PC-3 (cell line): Measurements from ENCODE around the gene SEC14L1. TPM values are rescaled to one million over a fixed set of nuclear protein-coding genes. Genes with fewer than 3 reads are reported as not detected.
"Not testable (repeated sequence)": the region's sequence is repeated elsewhere in the genome, so short reads cannot be mapped to it uniquely, and the experiment has no call there.

Experiments used
- ATAC-seq: fragments of 200-7000 bp; cut with Tn5 transposase; 2 replicates; pipeline ENCODE4 v1.9.1; 2020; ENCODE audit warnings: mild to moderate bottlenecking, moderate library complexity
- BruUV-seq: library from RNA; stranded (reverse); fragments of 400-500 nt; replicated peaks from 2 replicates; lab custom pipeline; 2021; lab: Mats Ljungman, UMichigan
- CTCF ChIA-PET: fragments of 300-600 bp; sonication (Branson Sonifier 250); formaldehyde crosslinking; loops from one replicate; lab custom pipeline; 2022; ENCODE audit warnings: antibody characterized with exemption; lab: Charles Lee
- POLR2A ChIA-PET: fragments of 300-600 bp; sonication (Branson Sonifier 250); formaldehyde crosslinking; loops from one replicate; lab custom pipeline; 2022; ENCODE audit warnings: antibody characterized with exemption; ENCODE audit not compliant: unreplicated experiment; lab: Charles Lee
- DNase-seq: peaks from one replicate; pipeline ENCODE4 v3.0.0-alpha.2; 2015
- H2AFZ ChIP-seq: fragments of 300-600 bp; sonication (generic); 2 replicates; pipeline ENCODE4 v1.6.0; 2016; ENCODE audit warnings: antibody characterized with exemption, low read length
- H3F3A ChIP-seq: fragments of 300-600 bp; sonication (generic); one replicate; pipeline ENCODE4 v1.6.0; 2017; ENCODE audit warnings: antibody characterized with exemption, low read length, control low read depth, mild to moderate bottlenecking; ENCODE audit not compliant: unreplicated experiment
- H3K27ac ChIP-seq: fragments of 300-600 bp; sonication (generic); 2 replicates; pipeline ENCODE4 v1.5.1; 2016; ENCODE audit warnings: mild to moderate bottlenecking, low read length
- H3K27me3 ChIP-seq: fragments of 300-600 bp; sonication (generic); 2 replicates; pipeline ENCODE4 v1.6.1; 2016; ENCODE audit warnings: low read length, mixed read lengths
- H3K36me3 ChIP-seq: fragments of 300-600 bp; sonication (generic); 2 replicates; pipeline ENCODE4 v1.6.1; 2016; ENCODE audit warnings: low read depth, mixed run types, low read length, mixed read lengths
- H3K4me1 ChIP-seq: fragments of 300-600 bp; sonication (generic); 2 replicates; pipeline ENCODE4 v1.5.1; 2016; ENCODE audit warnings: low read length; ENCODE audit not compliant: insufficient read depth
- H3K4me2 ChIP-seq: fragments of 300-600 bp; sonication (generic); 2 replicates; pipeline ENCODE4 v1.6.0; 2016; ENCODE audit warnings: low read length
- H3K4me3 ChIP-seq: fragments of 300-600 bp; sonication (generic); 2 replicates; pipeline ENCODE4 v1.5.1; 2016; ENCODE audit warnings: mild to moderate bottlenecking, low read length, mixed read lengths
- H3K79me2 ChIP-seq: fragments of 300-600 bp; sonication (generic); 2 replicates; pipeline ENCODE4 v1.6.1; 2017; ENCODE audit warnings: low read length, mixed read lengths
- H3K9ac ChIP-seq: fragments of 300-600 bp; sonication (generic); 2 replicates; pipeline ENCODE4 v1.6.0; 2016; ENCODE audit warnings: mild to moderate bottlenecking, low read length
- H3K9me2 ChIP-seq: fragments of 300-600 bp; sonication (generic); replicated peaks from 2 replicates; pipeline ENCODE4 v1.6.1; 2016; ENCODE audit warnings: mixed run types, low read length, mixed read lengths
- H3K9me3 ChIP-seq: fragments of 300-600 bp; sonication (generic); 2 replicates; pipeline ENCODE4 v1.6.1; 2016; ENCODE audit warnings: low read length, mixed read lengths
- H4K20me1 ChIP-seq: fragments of 300-600 bp; sonication (generic); 2 replicates; pipeline ENCODE4 v1.6.1; 2016; ENCODE audit warnings: low read length, mixed read lengths
- CTCF ChIP-seq: fragments of 300-600 bp; sonication (generic); conservative IDR thresholded peaks from 2 replicates; pipeline ENCODE4 v1.5.1; 2017; ENCODE audit warnings: antibody characterized with exemption, low read depth, mild to moderate bottlenecking, low read length
- EZH2 ChIP-seq: fragments of 300-600 bp; sonication (generic); IDR thresholded peaks from one replicate; pipeline ENCODE4 v1.6.1; 2017; ENCODE audit warnings: antibody characterized with exemption, mild to moderate bottlenecking, low read length; ENCODE audit not compliant: unreplicated experiment
- EZH2phosphoT487 ChIP-seq: fragments of 300-600 bp; sonication (generic); IDR thresholded peaks from 2 replicates; pipeline ENCODE4 v1.6.1; 2018; ENCODE audit warnings: mild to moderate bottlenecking, antibody characterized with exemption, low read length, borderline replicate concordance
- intact Hi-C: fragments of 100-400 bp; cut with micrococcal nuclease; formaldehyde crosslinking; loops from 2 replicates; pipeline ENCODE4 v1.9.0; 2023
- total RNA-seq: library from RNA; depleted of rRNA; stranded (reverse); fragments of >200 nt; gene quantifications from 2 replicates; pipeline ENCODE4 v1.2.3, GENCODE V29; 2014

SEC14L1 gene
- total RNA-seq, 1 experiment from 2014 or later, result 39.8 TPM

- H3K27ac ChIP-seq, result no peak overlapping the region
- no peaks in the 10 kb centered on the region for H3K4me1 ChIP-seq
- no peaks in the 10 kb centered on the region for H3K27me3 ChIP-seq
- DNase-seq (no peak), ATAC-seq (peak; percentile 57)
- ChIA-PET POLR2A (no interaction called here), CTCF (interaction anchor here (0.6 kb wide), 1 partner anchor 28 kb away, joined by 3 read pairs; no protein-coding TSS in a partner anchor)
- H3K4me3 ChIP-seq, result no peak overlapping the region
- no peaks in the 10 kb centered on the region for H3K9me3 ChIP-seq
- H3K79me2 ChIP-seq, result peaks cover 97% of the 10 kb centered on the region
- no peaks in the 10 kb centered on the region for H4K20me1 ChIP-seq
- no TSS peak for BruUV-seq
- TF ChIP-seq EZH2 (no peak), CTCF (no peak), EZH2phosphoT487 (no peak)
- no peak overlapping the region for H3K9ac ChIP-seq
- peaks cover 28% of the 10 kb centered on the region; the same call in 1 of the 2 replicates for H3K36me3 ChIP-seq
- no peaks in the 10 kb centered on the region for H3F3A ChIP-seq
- H3K9me2 ChIP-seq, result no peaks in the 10 kb centered on the region
- H3K4me2 ChIP-seq, result no peak overlapping the region
- intact Hi-C loops, result loop anchor here (5.0 kb wide), 1 partner anchor 34 kb away; no protein-coding TSS in a partner anchor
- H2AFZ ChIP-seq, result no peak overlapping the region
Observed at GRCh38 chr17:77153472-77153871, 12.7 kb downstream of the SEC14L1 start.

GRCh38 chr17:77153999-77154586 is 13.3 kb downstream of the SEC14L1 start:
- Histone ChIP-seq H3K27ac (no peak overlapping the region), H3K9me3 (no peaks in the 10 kb centered on the region), H3K9ac (no peak overlapping the region), H3K79me2 (peaks cover 93% of the 10 kb centered on the region), H3K4me2 (no peak overlapping the region), H3K4me3 (no peak overlapping the region), H2AFZ (no peak overlapping the region), H3K27me3 (no peaks in the 10 kb centered on the region), H4K20me1 (no peaks in the 10 kb centered on the region), H3K36me3 (peaks cover 23% of the 10 kb centered on the region; the same call in 1 of the 2 replicates), H3K9me2 (no peaks in the 10 kb centered on the region), H3K4me1 (no peaks in the 10 kb centered on the region), H3F3A (no peaks in the 10 kb centered on the region)
- intact Hi-C loops, result loop anchor here (5.0 kb wide), 1 partner anchor 33 kb away; no protein-coding TSS in a partner anchor
- no peak for TF ChIP-seq CTCF
- no peak for TF ChIP-seq EZH2
- no peak for TF ChIP-seq EZH2phosphoT487
- CTCF ChIA-PET, result interaction anchor here (0.6 kb wide), 1 partner anchor 29 kb away, joined by 3 read pairs; no protein-coding TSS in a partner anchor
- POLR2A ChIA-PET, result no interaction called here
- ATAC-seq (peak; percentile 14), DNase-seq (no peak)
- BruUV-seq, result no TSS peak

GRCh38 chr17:77155125-77155524 is 14.4 kb downstream of the SEC14L1 start:
- Histone ChIP-seq H3K9me3 (no peaks in the 10 kb centered on the region), H3K4me1 (peaks cover under 1% of the 10 kb centered on the region; the same call in 1 of the 2 replicates), H3K27me3 (no peaks in the 10 kb centered on the region), H3K79me2 (peaks cover 93% of the 10 kb centered on the region), H3K9me2 (no peaks in the 10 kb centered on the region), H3K4me2 (no peak overlapping the region), H2AFZ (no peak overlapping the region), H3K36me3 (peaks cover 17% of the 10 kb centered on the region; the same call in 1 of the 2 replicates), H3F3A (no peaks in the 10 kb centered on the region), H3K27ac (no peak overlapping the region), H3K9ac (no peak overlapping the region), H3K4me3 (no peak overlapping the region), H4K20me1 (peaks cover 5% of the 10 kb centered on the region; the same call in 1 of the 2 replicates)
- no peak for TF ChIP-seq CTCF
- no peak for TF ChIP-seq EZH2
- no peak for TF ChIP-seq EZH2phosphoT487
- ATAC-seq (peak; percentile 29), DNase-seq (no peak)
- ChIA-PET CTCF (interaction anchor here (0.6 kb wide), 1 partner anchor 30 kb away, joined by 3 read pairs; no protein-coding TSS in a partner anchor), POLR2A (no interaction called here)
- intact Hi-C loops, result no loop called here
- no TSS peak for BruUV-seq

- H3K9me3 ChIP-seq, H3K27ac ChIP-seq, H3K36me3 ChIP-seq, intact Hi-C loops, CTCF ChIA-PET, H3K27me3 ChIP-seq, H2AFZ ChIP-seq, POLR2A ChIA-PET, DNase-seq, BruUV-seq, H3K9ac ChIP-seq, H3K4me3 ChIP-seq, H3K4me2 ChIP-seq, H3F3A ChIP-seq, ATAC-seq, H3K9me2 ChIP-seq, H3K4me1 ChIP-seq: not testable (repeated sequence)
- Histone ChIP-seq H3K79me2 (peaks cover 91% of the 10 kb centered on the region), H4K20me1 (peaks cover 13% of the 10 kb centered on the region; the same call in 1 of the 2 replicates)
Observed at GRCh38 chr17:77157766-77158165, 17.0 kb downstream of the SEC14L1 start.
